Retinal pigment epithelial cell (primary cell): ENCODE measurements around the gene KREMEN2.
A peak's percentile ranks its signal among the peaks of the same experiment; 100 is the strongest.

Experiments
- DNase-seq: peaks from one replicate; pipeline ENCODE4 v3.0.0-alpha.2; 2010; ENCODE audit warnings: low read depth
- H3K4me3 ChIP-seq: 2 replicates; pipeline ENCODE4 v1.5.1; 2011; ENCODE audit warnings: mild to moderate bottlenecking, low read length, control low read depth, moderate library complexity
- TF ChIP-seq, protein P1 (sequence below): conservative IDR thresholded peaks from 2 replicates; pipeline ENCODE4 v1.5.1; 2011; ENCODE audit warnings: low read depth, low read length, control low read depth, inconsistent platforms

KREMEN2 gene

DNA sequence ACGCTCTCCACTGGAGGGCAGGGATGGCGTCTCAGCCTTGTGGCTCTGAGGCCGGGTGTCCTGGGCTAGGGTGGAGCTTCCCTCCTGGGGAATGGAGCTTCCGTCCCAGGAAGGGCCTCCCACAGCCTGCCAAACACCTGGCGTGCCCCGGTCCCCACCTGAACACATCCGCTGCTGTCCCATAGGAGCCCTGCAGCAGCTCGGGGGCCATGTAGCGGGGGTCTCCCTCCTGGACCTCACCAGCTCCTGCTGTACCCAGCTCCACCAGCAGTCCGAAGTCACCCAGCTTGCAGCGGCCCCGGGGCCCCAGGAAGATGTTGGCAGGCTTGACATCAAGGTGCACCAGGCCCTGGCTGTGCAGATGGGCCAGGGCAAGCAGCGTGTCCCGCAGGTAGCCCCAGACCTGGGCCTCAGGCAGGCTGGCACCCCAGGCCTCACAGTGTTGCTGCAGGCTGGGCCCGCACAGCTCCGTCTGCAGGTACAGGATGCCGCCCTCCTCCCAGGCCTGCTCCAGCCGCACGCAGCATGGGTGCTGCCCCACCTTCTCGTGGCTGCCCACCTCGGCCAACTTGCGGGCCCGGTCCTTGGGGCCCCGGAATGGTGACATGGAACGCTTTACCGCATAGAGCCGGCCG is 11.2 kb downstream of the KREMEN2 start:
- DNase-seq, result no peak
- no peak overlapping the region for H3K4me3 ChIP-seq
- TF ChIP-seq, protein P1, sequence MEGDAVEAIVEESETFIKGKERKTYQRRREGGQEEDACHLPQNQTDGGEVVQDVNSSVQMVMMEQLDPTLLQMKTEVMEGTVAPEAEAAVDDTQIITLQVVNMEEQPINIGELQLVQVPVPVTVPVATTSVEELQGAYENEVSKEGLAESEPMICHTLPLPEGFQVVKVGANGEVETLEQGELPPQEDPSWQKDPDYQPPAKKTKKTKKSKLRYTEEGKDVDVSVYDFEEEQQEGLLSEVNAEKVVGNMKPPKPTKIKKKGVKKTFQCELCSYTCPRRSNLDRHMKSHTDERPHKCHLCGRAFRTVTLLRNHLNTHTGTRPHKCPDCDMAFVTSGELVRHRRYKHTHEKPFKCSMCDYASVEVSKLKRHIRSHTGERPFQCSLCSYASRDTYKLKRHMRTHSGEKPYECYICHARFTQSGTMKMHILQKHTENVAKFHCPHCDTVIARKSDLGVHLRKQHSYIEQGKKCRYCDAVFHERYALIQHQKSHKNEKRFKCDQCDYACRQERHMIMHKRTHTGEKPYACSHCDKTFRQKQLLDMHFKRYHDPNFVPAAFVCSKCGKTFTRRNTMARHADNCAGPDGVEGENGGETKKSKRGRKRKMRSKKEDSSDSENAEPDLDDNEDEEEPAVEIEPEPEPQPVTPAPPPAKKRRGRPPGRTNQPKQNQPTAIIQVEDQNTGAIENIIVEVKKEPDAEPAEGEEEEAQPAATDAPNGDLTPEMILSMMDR, result no peak

DNA sequence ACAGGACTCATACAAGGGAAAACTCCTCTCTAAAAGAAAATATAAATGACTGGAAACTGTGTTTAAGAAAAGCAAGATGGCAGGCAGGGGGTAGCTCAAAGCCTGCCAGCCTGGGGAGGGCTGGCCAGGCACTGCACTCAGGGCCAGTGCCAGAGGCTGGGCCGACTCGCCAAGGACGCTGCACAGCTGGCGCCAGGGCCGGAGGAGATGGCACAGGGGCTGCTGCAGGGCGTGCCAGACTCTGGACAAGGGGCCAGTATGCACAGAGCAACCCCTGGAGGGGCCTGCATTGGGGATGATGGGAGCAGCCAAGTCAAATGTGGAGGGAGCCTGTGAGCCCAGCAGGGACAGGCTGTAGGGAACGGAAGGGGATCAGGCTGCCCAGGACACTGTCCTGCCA is 12.1 kb downstream of the KREMEN2 start:
- no peak for DNase-seq
- TF ChIP-seq, protein P1, result no peak
- H3K4me3 ChIP-seq, result no peak overlapping the region

DNA sequence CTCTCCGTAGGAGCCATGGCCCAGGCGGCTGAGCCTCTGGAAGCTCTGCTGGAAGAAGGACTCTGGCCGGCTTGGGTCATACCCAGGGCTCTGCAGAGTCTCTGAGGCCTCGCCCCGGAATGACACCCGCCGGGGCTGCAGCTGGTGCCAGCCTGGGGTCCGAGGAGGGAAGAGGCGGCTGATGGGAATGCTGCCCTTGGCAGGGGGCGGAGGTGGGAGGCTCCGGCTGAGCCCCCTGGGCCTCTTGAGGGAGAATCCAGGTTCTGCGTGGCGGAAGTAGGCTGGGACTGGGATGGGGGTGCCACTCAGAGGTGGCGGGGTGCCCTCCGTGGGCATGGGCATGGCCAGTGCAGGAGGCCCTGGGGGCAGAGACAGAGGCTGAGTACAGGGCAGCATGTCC is 12.6 kb downstream of the KREMEN2 start:
- no peak for DNase-seq
- TF ChIP-seq, protein P1, result no peak
- H3K4me3 ChIP-seq, result no peak overlapping the region

DNA sequence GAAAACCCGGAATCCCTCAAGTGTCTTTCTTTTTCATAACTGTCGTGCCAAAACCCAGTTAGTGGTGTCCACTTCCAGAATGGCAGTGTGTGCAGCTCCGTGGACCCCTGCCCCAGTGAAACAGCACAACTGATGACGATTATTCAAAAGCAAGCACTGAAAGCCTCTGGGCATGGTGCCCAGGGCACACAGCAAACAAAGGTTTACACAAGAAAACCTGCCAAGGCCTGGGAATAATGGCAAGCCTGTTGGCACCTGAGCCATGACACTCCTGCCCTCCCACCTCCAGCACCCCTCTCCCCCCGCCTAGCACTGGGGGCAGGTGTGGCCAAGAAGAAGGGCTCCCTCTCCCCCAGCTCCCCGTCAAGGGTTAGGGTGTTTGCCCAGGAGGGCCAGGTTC is 13.4 kb downstream of the KREMEN2 start:
- DNase-seq, result no peak
- no peak overlapping the region for H3K4me3 ChIP-seq
- TF ChIP-seq, protein P1, result no peak

DNA sequence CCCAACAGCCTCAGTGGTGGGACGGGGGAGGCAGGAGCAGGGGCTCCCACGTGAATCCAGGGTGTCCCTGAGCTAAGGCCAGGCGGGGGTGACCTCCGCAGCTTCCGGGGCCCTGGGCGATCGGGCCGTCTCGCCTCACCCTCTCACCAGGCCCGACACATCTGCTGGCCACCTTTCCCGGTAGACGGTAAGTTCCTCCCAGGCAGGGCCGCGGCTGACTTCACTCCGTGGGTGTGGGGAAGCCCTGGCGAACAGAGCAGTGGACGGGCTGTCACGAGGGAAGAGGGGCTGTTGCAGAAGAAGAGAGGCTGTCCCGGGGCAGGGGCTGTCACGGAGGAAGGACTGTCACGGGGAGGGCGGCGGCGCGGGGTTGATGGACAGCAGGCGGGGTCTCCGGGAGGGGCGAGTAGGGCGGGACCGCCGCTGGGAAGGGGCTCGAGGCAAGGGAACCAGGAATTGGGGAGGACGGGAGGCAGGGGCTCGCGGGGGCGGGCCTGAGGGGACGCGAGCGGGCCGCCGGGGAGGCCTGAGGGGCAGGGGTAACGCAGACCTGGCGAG is 15.7 kb downstream of the KREMEN2 start:
- TF ChIP-seq, protein P1, result no peak
- DNase-seq, result no peak
- H3K4me3 ChIP-seq, result peak overlapping the region; percentile 70

DNA sequence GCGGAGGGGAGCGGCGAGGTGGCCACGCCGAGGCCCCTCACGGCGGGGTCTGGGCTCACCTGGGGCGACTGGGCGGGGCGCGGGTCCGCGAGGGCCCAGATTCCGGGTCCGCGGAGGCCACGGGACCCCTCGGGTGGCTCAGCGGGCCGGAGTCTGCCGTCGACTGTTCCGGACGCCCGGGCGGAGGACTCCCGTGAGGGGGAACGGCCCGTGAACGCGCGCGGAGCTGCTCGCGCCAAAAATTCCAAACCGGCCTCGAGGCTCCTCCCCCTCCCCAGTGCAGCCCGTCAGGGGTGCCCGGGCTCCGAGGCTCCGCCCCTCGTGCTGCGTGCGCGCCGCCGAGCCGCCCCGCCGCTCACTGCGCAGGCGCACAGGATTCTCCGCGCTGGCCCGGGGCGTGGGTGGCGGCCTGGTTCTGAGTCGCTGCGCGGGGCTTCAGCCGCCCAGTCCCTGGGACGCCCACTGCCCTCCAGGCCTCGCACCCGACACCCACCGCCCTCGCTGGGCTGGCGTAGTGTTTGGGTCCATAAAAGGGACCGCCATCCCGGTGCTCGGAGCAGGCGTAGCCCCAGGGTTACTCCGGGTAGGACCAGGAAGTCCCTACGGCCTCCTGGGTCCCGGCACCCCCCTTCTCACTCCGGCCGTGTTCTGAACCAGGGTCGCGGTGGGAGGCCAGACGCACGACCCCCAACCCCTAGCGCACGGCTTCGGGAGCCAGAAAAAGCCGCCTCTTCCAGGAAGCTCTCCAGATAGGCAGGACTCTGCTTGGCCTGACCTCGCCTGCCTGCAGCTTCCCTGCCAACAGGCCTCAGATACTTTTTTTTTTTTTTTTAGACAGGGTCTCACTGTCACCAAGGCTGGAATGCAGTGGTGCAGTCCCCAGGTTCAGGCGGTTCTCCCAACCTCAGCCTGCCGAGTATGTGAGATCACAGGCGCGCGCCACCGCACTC is 16.4 kb downstream of the KREMEN2 start, which contains the start of gene PKMYT1:
PKMYT1 (minus strand) TSS at position 220 of the 950 bp plus-strand sequence. CDS start 789 bp downstream, outside the sequence.
- peak within 1 kb of the TSS; percentile 70 for H3K4me3 ChIP-seq
- DNase-seq, result no peak
- TF ChIP-seq, protein P1, result no peak
